GM21360 (cell line): Measurements from ENCODE around the gene TIMM23B.
"Not testable (repeated sequence)": the region's sequence is repeated elsewhere in the genome, so short reads cannot be mapped to it uniquely, and the experiment has no call there.

Experiments
- ATAC-seq: cut with Tn5 transposase; IDR thresholded peaks from one replicate; pipeline ENCODE4 v1.9.1; 2021; ENCODE audit warnings: mild to moderate bottlenecking, moderate library complexity; ENCODE audit not compliant: unreplicated experiment

The TIMM23B gene, protein sequence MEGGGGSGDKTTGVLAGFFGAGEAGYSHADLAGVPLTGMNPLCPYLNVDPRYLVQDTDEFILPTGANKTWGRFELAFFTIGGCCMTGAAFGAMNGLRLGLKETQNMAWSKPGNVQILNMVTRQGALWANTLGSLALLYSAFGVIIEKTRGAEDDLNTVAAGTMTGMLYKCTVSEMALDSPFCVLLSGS

DNA sequence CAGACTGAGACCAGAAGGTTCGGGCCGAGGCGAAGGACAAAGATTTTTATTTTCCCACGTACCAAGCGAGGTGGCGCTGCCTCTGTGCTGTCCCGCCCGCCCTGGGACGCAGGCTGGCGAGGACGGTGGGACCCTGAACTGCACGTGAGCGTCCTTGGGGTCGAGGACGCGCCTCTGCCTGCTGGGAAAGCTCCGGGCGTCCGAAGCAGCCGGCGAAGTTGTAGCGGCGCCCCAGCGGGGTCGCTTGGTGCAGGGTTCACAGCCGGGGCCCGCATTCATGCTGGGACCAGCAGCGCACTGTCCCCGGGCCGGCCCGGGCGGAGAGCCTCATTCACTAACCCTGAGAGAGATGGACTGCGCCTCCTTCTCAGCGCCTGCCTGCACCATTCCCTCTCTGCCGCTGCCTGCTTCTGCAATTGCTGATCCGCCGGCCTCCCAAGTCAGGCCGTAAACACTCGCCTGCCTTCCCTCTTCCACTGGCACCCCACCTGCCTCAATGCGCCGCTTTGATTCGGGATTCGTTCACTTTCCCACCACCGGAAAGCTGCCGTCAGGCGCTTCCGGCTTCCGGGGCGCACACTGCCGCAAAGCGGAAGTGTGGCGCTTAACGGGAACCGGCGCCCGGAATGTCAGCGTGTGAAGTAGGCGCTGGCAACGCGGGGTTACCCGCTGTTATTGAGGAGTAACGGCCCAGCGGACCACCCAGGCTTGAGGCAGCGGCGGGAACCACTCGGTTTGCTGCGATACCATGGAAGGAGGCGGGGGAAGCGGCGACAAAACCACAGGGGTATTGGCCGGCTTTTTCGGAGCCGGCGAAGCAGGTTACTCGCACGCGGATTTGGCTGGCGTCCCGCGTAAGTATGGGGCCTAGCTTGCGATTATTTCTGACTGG lies at the start of gene TIMM23B, which contains the start of gene PARG:
TSS of gene TIMM23B (plus strand) at position 607 of the 892 bp plus-strand sequence. CDS start at position 749, 142 bp downstream.
TSS of gene PARG (minus strand) at position 581 of the 892 bp plus-strand sequence. CDS start at position 279, 302 bp downstream.
- peak; percentile 64 for ATAC-seq

DNA sequence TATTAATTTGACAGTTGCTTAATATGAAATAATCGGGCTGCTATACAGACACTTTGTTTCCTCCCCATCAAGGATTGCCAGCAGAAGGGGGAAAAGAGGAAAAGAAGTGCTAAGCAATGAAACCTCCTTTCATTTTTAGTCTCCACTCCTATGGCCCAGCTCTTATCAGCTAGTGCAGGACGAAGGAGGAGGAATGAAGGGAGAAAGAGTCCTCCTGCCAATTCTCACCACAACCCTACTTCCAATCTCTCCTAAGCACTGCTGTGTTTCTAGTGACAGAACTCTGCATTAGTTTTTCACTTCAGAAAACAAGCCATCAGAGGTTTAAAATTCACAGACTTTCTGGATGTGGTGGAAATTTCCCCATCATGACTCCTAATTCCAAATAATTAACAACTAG lies 41.9 kb upstream of the TIMM23B start:
- ATAC-seq: not testable (repeated sequence)

GRCh38 chr10:49900406-49900805 lies 41.4 kb upstream of the TIMM23B start:
- not testable (repeated sequence) for ATAC-seq

DNA sequence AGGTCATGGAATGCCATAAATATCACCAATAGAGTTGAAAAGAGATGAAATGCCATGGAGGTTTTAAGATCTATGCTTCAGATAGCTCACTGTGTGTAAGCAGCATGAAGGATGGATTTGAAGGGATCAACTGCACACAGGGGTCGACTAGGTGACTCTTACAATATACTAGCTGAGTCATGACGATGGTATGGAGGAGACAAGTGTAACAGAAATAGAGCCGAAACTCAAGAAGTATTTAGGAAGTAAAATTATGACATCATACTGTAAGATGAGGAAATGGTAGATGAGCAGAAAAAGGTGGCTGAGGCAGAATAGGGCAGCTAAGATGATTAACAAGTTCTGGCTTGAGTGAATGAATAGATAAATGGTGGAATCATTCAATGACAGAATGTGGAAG lies 38.0 kb upstream of the TIMM23B start:
- ATAC-seq: not testable (repeated sequence)

- not testable (repeated sequence) for ATAC-seq
Measured at GRCh38 chr10:49908290-49909080, 33.4 kb upstream of the TIMM23B start.

- ATAC-seq: not testable (repeated sequence)
Measured at GRCh38 chr10:49910295-49910694, 31.6 kb upstream of the TIMM23B start.

DNA sequence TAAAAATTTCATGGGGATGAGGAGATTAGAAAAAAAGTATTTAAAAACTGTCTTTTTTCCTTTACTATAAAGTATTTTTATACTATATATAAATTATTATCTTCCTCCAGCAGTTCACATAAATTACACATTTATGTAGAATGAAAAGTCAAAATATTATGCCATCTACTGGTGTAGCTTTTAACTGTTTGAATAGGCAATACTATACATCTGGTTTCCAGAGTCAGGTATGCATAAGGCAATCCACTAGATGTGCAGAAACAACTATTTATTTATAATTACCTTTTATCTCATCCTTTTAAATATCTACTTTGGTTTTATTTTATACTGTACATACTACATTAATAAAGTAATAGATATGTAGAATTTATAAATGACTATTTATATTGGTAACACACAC lies 25.4 kb upstream of the TIMM23B start:
- not testable (repeated sequence) for ATAC-seq

GRCh38 chr10:49917927-49918326 lies 23.9 kb upstream of the TIMM23B start:
- not testable (repeated sequence) for ATAC-seq

DNA sequence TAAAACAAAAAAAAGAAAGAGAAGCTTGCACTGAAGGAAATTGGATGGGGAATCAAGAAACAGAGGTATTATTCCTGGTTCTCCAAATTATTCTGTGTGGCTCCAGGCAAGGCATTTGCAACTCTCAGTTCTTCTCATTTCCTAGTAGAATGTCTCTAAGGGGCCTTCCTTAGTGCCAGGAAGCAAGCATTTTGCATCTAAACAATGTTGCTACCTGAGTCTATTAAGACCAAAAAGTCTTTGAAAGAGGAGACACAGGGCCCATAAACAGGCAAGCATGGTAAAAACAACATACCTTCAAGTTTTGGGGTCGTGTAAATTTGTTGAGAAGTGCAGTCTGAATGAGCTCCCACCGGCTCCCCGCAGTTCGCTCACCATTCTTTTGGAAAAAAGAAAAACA lies 19.8 kb upstream of the TIMM23B start:
- not testable (repeated sequence) for ATAC-seq

- ATAC-seq: not testable (repeated sequence)
Measured at GRCh38 chr10:49923572-49923971, 18.3 kb upstream of the TIMM23B start.

DNA sequence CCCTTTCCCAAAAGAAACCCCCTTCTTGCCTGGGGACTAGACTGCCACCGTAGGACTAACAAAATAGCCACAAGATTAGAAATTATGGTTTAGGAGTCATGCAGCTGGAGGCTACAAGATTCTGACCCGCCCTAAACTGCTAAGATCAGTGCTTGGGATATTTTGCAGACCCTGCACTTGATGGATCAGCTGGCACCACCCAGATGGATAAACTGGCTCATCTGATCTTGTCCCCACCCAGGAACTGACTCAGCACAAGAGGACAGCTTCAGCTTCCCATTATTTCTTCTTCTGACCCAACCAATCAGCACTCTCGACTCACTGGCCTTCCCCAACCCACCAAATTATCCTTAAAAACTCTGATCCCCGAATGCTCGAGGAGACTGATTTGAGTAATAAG lies 10.6 kb upstream of the TIMM23B start:
- not testable (repeated sequence) for ATAC-seq

GRCh38 chr10:49931959-49932728 lies 9.7 kb upstream of the TIMM23B start:
- not testable (repeated sequence) for ATAC-seq

DNA sequence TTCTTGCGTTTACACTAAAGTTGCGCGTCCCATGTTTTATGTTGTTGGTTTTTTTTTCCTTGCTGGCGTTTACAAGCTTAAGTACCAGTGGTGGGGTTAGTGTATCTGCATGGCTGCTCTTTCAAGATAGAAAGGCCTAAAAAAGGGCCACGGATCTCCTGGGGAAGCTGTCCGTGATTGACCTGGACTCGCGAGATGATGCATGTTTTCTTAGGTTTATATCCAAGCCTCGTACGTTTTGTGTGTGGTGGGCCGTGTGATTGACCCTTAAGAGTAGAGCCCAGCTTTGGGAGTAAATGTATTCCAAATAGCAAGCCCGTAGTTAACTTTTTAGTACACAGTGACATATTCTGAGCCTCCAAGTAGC lies 469 bp downstream of the TIMM23B start:
- ATAC-seq: peak; percentile 17

DNA sequence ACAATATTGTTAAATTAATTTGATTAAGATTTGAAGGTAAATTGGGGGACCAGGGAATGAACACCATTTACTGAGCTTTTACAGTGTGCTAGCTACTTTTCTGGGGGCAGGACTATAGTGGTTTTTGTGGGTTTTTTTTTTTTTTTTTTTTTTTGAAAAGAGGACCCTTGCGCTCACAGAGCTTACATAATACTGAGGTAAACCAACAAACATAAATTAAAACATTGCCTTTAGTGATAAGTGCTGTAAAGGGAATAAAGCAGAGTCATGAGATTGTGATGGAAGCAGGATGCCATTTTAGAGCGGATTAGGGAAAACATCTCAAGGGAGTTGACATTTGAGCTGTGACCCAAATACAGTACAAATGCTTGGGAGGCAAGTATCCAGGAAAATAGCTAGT lies 1.8 kb downstream of the TIMM23B start:
- ATAC-seq: not testable (repeated sequence)

GRCh38 chr10:49948142-49948541 lies 6.3 kb downstream of the TIMM23B start:
- peak; percentile 84 for ATAC-seq

GRCh38 chr10:49948737-49949136 lies 6.9 kb downstream of the TIMM23B start:
- not testable (repeated sequence) for ATAC-seq

DNA sequence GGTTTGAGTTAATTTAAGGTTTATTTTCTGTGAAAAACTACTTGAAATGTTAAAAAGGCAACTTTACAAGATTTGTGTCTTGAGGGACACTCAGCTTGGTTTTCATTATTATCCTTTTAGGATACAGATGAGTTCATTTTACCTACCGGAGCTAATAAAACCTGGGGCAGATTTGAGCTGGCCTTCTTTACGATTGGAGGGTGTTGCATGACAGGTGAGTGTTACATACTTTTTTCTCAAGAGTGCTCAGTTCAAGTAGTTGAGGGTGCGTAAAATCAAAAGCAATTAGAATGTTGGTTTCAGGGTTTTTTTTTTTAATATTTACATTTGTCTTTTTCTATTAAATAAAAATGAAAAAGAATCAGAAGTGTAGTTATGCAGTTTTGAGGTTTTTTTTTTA lies 10.2 kb downstream of the TIMM23B start:
- not testable (repeated sequence) for ATAC-seq

- ATAC-seq: not testable (repeated sequence)
Measured at GRCh38 chr10:49953122-49953521, 11.3 kb downstream of the TIMM23B start.

DNA sequence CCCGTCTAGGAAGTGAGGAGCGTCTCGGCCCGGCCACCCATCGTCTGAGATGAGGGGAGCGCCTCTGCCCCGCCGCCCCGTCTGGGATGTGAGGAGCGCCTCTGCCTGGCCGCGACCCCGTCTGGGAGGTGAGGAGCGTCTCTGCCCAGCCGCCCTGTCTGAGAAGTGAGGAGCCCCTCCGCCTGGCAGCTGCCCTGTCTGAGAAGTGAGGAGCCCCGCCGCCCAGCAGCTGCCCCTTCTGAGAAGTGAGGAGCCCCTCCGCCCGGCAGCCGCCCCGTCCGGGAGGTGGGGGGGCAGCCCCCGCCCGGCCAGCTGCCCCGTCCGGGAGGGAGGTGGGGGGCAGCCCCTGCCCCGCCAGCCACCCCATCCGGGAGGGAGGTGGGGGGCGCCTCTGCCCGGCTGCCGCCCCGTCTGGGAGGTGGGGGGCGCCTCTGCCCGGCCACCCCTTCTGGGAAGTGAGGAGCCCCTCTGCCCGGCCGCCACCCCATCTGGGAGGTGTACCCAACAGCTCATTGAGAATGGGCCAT lies 28.5 kb downstream of the TIMM23B start:
- not testable (repeated sequence) for ATAC-seq

- not testable (repeated sequence) for ATAC-seq
Measured at GRCh38 chr10:49971466-49971865, 29.6 kb downstream of the TIMM23B start.
